HepG2 (cell line): Measurements from ENCODE around the gene COL13A1. TPM values are rescaled to one million over a fixed set of nuclear protein-coding genes. Genes with fewer than 3 reads are reported as not detected.

Experiments
- ATAC-seq: fragments of 200-7000 bp; cut with Tn5 transposase; 3 replicates; pipeline ENCODE4 v1.9.1; 2020; ENCODE audit warnings: mild to moderate bottlenecking, moderate library complexity
- BruUV-seq: library from RNA; stranded (reverse); fragments of 400-500 nt; replicated peaks from 2 replicates; lab custom pipeline; 2021; lab: Mats Ljungman, UMichigan
- CTCF ChIA-PET: fragments of 300-600 bp; formaldehyde crosslinking; extraction: SDS; loops from one replicate; lab custom pipeline; 2021; ENCODE audit warnings: low total read pairs, inconsistent platforms, low intra/inter-chr PET ratio; lab: Yijun Ruan, JAX
- POLR2A ChIA-PET: fragments of 350-600 bp; sonication (Branson Sonifier 250); formaldehyde crosslinking; loops from one replicate; lab custom pipeline; 2020; ENCODE audit warnings: antibody characterized with exemption, inconsistent platforms; lab: Yijun Ruan, JAX
- DNase-seq: peaks from one replicate; pipeline ENCODE4 v3.0.0-alpha.2; 2015; ENCODE audit warnings: low spot score
- FAIRE-seq: peaks from 3 replicates; lab custom pipeline; 2011; peaks lifted over from hg19 to GRCh38; lab: Jason Lieb, UNC
- H2AFZ ChIP-seq: one replicate; pipeline ENCODE4 v1.6.1; 2011; ENCODE audit warnings: low read length, inconsistent platforms
- H3K27ac ChIP-seq: fragments of 300-600 bp; 3 replicates; pipeline ENCODE4 v1.8.0; 2011; ENCODE audit warnings: mixed run types, mild to moderate bottlenecking, mixed read lengths, low read length, inconsistent platforms; ENCODE audit not compliant: insufficient read depth; ENCODE audit errors: extremely low read length
- H3K27me3 ChIP-seq, 2 experiments: fragments of 200-600 bp in 1 of 2; 2 replicates in 1 of 2; 3 replicates in 1 of 2; pipeline versions ENCODE4 v1.6.0 to v1.8.0; 2011; ENCODE audit warnings: low read length in 2 of 2, mild to moderate bottlenecking in 2 of 2, moderate library complexity in 2 of 2, inconsistent platforms in 1 of 2; ENCODE audit not compliant: insufficient read depth in 2 of 2, control insufficient read depth in 1 of 2
- H3K36me3 ChIP-seq, 2 experiments: fragments of 200-600 bp in 1 of 2; replicated peaks in 1 of 2; 2 replicates in 1 of 2; 3 replicates in 1 of 2; pipeline versions ENCODE4 v1.5.1 to v1.8.0; 2011; ENCODE audit warnings: low read length in 2 of 2, inconsistent platforms in 1 of 2; ENCODE audit not compliant: insufficient read depth in 2 of 2, control insufficient read depth in 1 of 2
- H3K4me1 ChIP-seq: 2 replicates; pipeline ENCODE4 v1.5.1; 2012; ENCODE audit warnings: low read length, inconsistent platforms; ENCODE audit not compliant: insufficient read depth
- H3K4me2 ChIP-seq: 2 replicates; pipeline ENCODE4 v1.6.0; 2011; ENCODE audit warnings: low read depth, low read length, inconsistent platforms
- H3K4me3 ChIP-seq, 3 experiments: fragments of 200-600 bp in 1 of 3; sonication (generic), shearing (Covaris generic) in 1 of 3; replicated peaks in 1 of 3; 2 replicates each; pipeline ENCODE4 v1.5.1; 2011 to 2016; ENCODE audit warnings: low read length in 3 of 3, inconsistent platforms in 2 of 3, low read depth in 2 of 3, mild to moderate bottlenecking in 2 of 3, control low read depth in 1 of 3, mixed read lengths in 1 of 3; ENCODE audit not compliant: insufficient read depth in 1 of 3
- H3K79me2 ChIP-seq: one replicate; pipeline ENCODE4 v1.6.1; 2011; ENCODE audit warnings: low read length, inconsistent platforms; ENCODE audit not compliant: insufficient read depth
- H3K9ac ChIP-seq: 2 replicates; pipeline ENCODE4 v1.6.0; 2011; ENCODE audit warnings: mild to moderate bottlenecking, low read depth, low read length, inconsistent platforms; ENCODE audit not compliant: insufficient read depth
- H3K9me3 ChIP-seq: 2 replicates; pipeline ENCODE4 v1.5.1; 2012; ENCODE audit warnings: mild to moderate bottlenecking, low read length
- H4K20me1 ChIP-seq: 2 replicates; pipeline ENCODE4 v1.6.0; 2011; ENCODE audit warnings: inconsistent platforms, mild to moderate bottlenecking, low read length, moderate library complexity; ENCODE audit not compliant: insufficient read depth
- PAWR ChIP-seq: sonication (generic); formaldehyde crosslinking; IDR thresholded peaks from 2 replicates; pipeline ENCODE4 v1.4.0; 2020; ENCODE audit warnings: missing genetic modification reagents, mild to moderate bottlenecking, borderline replicate concordance
- REL ChIP-seq: sonication (generic); formaldehyde crosslinking; conservative IDR thresholded peaks from 2 replicates; pipeline ENCODE4 v1.8.0; 2022; ENCODE audit warnings: mild to moderate bottlenecking, missing genetic modification reagents, moderate library complexity
- SIX1 ChIP-seq: sonication (generic); formaldehyde crosslinking; IDR thresholded peaks from 2 replicates; pipeline ENCODE4 v1.4.0; 2020; ENCODE audit warnings: missing genetic modification reagents, borderline replicate concordance
- SMAD3 ChIP-seq: sonication (generic); formaldehyde crosslinking; IDR thresholded peaks from 2 replicates; pipeline ENCODE4 v1.4.0; 2020; ENCODE audit warnings: missing genetic modification reagents
- SMC3 ChIP-seq: IDR thresholded peaks from 2 replicates; pipeline ENCODE4 v1.6.1; 2011; ENCODE audit warnings: low read length, improper control_type of control experiment
- STAG1 ChIP-seq: sonication (generic); formaldehyde crosslinking; IDR thresholded peaks from 2 replicates; pipeline ENCODE4 v1.4.0; 2020; ENCODE audit warnings: missing genetic modification reagents
- ZKSCAN1 ChIP-seq: fragments of 150-350 bp; IDR thresholded peaks from 2 replicates; pipeline ENCODE4 v1.6.1; 2014; ENCODE audit warnings: low read length
- ZNF143 ChIP-seq: sonication (generic); formaldehyde crosslinking; IDR thresholded peaks from 2 replicates; pipeline ENCODE4 v1.4.0; 2020; ENCODE audit warnings: missing genetic modification reagents
- ZNF317 ChIP-seq: sonication (generic); formaldehyde crosslinking; IDR thresholded peaks from 2 replicates; pipeline ENCODE4 v1.5.0; 2020; ENCODE audit warnings: mild to moderate bottlenecking, missing genetic modification reagents
- ZNF343 ChIP-seq: sonication (generic); formaldehyde crosslinking; IDR thresholded peaks from 2 replicates; pipeline ENCODE4 v1.4.0; 2020; ENCODE audit warnings: mild to moderate bottlenecking, missing genetic modification reagents
- ZNF557 ChIP-seq: sonication (generic); formaldehyde crosslinking; IDR thresholded peaks from 2 replicates; pipeline ENCODE4 v1.4.0; 2020; ENCODE audit warnings: missing genetic modification reagents
- WGBS: methylation state at CpG from one replicate; pipeline ENCODE4 v1.1.6; 2017; ENCODE audit warnings: low lambda C conversion rate; 5-methylcytosine and 5-hydroxymethylcytosine counted together
- in situ Hi-C: cut with HindIII; loops from 2 replicates; pipeline ENCODE4 v1.10.0; 2017; ENCODE audit warnings: low pct_unique_long_range_greater_than_20kb; ENCODE audit not compliant: extremely low pct_ligation_motif_present
- intact Hi-C: fragments of 100-400 bp; cut with micrococcal nuclease; formaldehyde crosslinking; loops from one replicate; pipeline ENCODE4 v1.10.0; 2022; ENCODE audit not compliant: unreplicated experiment
- polyA plus RNA-seq, 8 experiments: library from polyadenylated mRNA; depleted of rRNA in 3 of 8; stranded (reverse) in 7 of 8; unstranded in 1 of 8; fragments of >200 nt; fragmentation: Illumina TruSeq in 4 of 8; extraction: Trizol in 4 of 8; gene quantifications; 2 replicates each; pipeline versions ENCODE4 v1.2.1 to v1.2.3, GENCODE V29; 2011 to 2016; ENCODE audit warnings: low read depth in 4 of 8, missing spikeins in 1 of 8, mixed read lengths in 1 of 8; ENCODE audit not compliant: insufficient read depth in 1 of 8
- total RNA-seq, 5 experiments: library from RNA; depleted of rRNA; stranded (reverse); fragments of >200 nt; fragmentation: Illumina TruSeq; extraction: Trizol; gene quantifications; 2 replicates each; pipeline ENCODE4 v1.2.3, GENCODE V29; 2016; ENCODE audit warnings: low read depth in 1 of 5
- TF ChIP-seq, protein P1 (sequence below): sonication (generic); formaldehyde crosslinking; IDR thresholded peaks from 2 replicates; pipeline ENCODE4 v1.9.0; 2022; ENCODE audit warnings: low read depth, missing genetic modification reagents
- TF ChIP-seq, protein P2 (sequence below): sonication (generic); formaldehyde crosslinking; IDR thresholded peaks from 2 replicates; pipeline ENCODE4 v1.5.0; 2020; ENCODE audit warnings: mild to moderate bottlenecking, missing genetic modification reagents, moderate library complexity

The COL13A1 gene
- total and polyA plus RNA-seq, 2 of the 13 experiments (the other 11 are each of a cell fraction or from before 2014, with no cell fraction given) = 0.07 TPM; not detected in 1

DNA sequence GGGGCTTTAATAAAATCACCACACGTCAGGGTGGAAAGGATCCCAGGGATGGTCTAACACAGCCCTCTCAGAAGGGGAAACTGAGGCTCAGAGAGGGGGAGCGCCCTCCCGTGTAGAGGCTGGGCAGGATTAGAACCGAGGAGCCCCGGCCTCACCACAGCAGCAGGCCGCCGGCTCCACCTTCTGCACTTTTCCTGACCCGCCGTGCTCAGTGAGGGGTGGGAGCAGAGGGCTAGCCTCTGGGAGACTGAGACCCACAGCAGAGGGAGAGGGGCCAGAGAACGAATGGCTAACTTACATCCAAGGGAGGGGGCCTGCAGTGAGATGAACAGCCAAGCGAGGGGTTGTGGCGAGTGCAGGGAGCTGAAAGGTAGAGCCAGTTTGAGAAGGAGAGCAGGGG lies 79.5 kb downstream of the COL13A1 start (continued):
- TF ChIP-seq, protein P1, sequence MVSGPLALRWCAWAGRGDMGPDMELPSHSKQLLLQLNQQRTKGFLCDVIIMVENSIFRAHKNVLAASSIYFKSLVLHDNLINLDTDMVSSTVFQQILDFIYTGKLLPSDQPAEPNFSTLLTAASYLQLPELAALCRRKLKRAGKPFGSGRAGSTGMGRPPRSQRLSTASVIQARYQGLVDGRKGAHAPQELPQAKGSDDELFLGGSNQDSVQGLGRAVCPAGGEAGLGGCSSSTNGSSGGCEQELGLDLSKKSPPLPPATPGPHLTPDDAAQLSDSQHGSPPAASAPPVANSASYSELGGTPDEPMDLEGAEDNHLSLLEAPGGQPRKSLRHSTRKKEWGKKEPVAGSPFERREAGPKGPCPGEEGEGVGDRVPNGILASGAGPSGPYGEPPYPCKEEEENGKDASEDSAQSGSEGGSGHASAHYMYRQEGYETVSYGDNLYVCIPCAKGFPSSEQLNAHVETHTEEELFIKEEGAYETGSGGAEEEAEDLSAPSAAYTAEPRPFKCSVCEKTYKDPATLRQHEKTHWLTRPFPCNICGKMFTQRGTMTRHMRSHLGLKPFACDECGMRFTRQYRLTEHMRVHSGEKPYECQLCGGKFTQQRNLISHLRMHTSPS (CRISPR knock-in tag) = no peak
- TF ChIP-seq ZNF557 (no peak), SMAD3 (CRISPR knock-in tag) (no peak)

DNA sequence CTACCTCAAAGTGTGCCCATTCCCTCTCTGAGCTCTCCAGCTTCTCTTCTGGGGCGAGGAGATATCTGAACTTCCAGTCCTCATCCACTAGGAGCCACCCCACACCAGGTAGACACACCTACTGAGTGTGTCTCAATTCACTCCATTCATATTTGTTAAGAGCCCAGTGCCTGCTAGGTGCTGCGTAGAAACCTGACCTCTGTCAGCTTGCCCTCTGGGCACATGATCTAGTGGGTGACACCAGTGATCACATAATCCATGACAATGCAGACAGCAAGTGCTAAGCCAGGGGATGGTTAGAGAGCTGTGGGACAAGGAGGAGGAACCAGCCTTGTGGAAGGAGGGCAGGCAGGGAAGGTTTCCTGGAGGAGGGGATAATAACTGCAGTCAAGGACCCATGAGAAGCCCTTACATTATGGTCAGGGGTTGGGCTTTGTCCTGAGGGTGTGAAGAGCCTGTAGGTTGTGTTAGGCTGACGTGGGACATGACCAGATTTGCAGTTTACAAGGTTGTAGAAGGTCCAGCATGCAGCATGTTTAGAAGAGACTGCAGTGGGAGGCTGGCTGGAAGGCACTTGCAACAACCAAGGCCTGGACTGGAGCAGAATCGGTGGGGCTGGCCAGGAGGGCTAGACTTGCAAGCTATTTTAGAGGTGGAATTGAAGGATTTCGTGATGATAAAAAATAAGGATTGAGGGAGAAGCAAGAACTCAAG lies 81.8 kb downstream of the COL13A1 start:
- intact Hi-C loops = no loop called here

More for the DNA sequence above, 81.8 kb downstream of the COL13A1 start:
- ATAC-seq (peak; percentile 81), DNase-seq (peak; percentile 47), FAIRE-seq (peak; percentile 52)
- H3K9ac ChIP-seq = no peak overlapping the region
- no peaks in the 10 kb centered on the region for H3K9me3 ChIP-seq
- no peak overlapping the region for H2AFZ ChIP-seq
- in situ Hi-C loops = no loop called here
- CTCF ChIA-PET = no interaction called here
- no peaks in the 10 kb centered on the region for H4K20me1 ChIP-seq
- no peak overlapping the region for H3K4me3 ChIP-seq
- peaks cover 11 to 50% of the 10 kb centered on the region in 2 experiments for H3K27me3 ChIP-seq
- BruUV-seq = no TSS peak
- no peak overlapping the region for H3K27ac ChIP-seq
- H3K36me3 ChIP-seq = no peaks in the 10 kb centered on the region
- POLR2A ChIA-PET = no interaction called here
- H3K4me2 ChIP-seq = no peak overlapping the region
- peaks cover 20% of the 10 kb centered on the region for H3K4me1 ChIP-seq
- TF ChIP-seq SMC3 (peak; percentile 31; the same call in 1 of the 2 replicates), ZNF143 (CRISPR knock-in tag) (no peak), SIX1 (no peak), ZNF343 (CRISPR knock-in tag) (no peak), PAWR (no peak), REL (CRISPR knock-in tag) (no peak), STAG1 (CRISPR knock-in tag) (peak; percentile 62), ZKSCAN1 (0 out of 2 replicates have a peak, but pooled peaks have one; percentile 8), ZNF317 (no peak)
- TF ChIP-seq, protein P2, sequence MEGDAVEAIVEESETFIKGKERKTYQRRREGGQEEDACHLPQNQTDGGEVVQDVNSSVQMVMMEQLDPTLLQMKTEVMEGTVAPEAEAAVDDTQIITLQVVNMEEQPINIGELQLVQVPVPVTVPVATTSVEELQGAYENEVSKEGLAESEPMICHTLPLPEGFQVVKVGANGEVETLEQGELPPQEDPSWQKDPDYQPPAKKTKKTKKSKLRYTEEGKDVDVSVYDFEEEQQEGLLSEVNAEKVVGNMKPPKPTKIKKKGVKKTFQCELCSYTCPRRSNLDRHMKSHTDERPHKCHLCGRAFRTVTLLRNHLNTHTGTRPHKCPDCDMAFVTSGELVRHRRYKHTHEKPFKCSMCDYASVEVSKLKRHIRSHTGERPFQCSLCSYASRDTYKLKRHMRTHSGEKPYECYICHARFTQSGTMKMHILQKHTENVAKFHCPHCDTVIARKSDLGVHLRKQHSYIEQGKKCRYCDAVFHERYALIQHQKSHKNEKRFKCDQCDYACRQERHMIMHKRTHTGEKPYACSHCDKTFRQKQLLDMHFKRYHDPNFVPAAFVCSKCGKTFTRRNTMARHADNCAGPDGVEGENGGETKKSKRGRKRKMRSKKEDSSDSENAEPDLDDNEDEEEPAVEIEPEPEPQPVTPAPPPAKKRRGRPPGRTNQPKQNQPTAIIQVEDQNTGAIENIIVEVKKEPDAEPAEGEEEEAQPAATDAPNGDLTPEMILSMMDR (CRISPR knock-in tag) = peak; percentile 61
- no peaks in the 10 kb centered on the region for H3K79me2 ChIP-seq
- 2% methylated on average over 4 of the region's 5 CpGs for WGBS
